HG03378 (cell line): ENCODE results near the gene TENM3.
"Not testable (repeated sequence)": the region's sequence is repeated elsewhere in the genome, so short reads cannot be mapped to it uniquely, and the experiment has no call there.

Source experiments
- ATAC-seq: cut with Tn5 transposase; IDR thresholded peaks from one replicate; pipeline ENCODE4 v1.9.1; 2021; ENCODE audit warnings: mild to moderate bottlenecking, moderate library complexity; ENCODE audit not compliant: unreplicated experiment

Gene TENM3

DNA sequence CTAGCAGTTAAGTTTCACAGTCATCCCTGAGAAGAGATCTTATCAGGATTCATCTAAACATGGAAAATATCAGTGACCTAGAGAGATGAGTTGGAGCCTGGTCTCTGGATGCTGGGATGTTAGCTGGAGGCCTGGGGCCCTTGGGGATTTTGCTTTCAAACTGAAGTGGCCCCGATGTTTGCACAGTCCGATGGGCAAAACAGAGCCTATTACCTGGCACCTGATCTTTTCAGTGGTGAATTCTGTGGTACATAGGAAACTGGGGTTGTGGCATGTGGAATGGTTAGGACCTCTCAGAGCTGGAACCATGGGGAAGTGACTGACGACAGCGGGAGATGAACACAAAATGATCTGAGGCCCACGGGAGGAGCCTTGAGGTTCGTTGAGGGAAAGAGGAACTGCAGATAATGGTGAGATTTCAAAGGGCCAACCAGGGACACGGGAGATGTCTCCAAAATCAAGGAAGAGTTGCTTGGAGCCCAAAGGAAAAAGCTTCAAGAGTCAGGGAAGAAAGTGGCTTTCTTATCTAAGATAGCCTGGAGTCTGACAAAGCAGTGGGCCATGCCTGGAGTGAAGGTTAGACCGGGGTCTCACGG, 17.8 kb upstream of the TENM3 start:
- no peak for ATAC-seq

DNA sequence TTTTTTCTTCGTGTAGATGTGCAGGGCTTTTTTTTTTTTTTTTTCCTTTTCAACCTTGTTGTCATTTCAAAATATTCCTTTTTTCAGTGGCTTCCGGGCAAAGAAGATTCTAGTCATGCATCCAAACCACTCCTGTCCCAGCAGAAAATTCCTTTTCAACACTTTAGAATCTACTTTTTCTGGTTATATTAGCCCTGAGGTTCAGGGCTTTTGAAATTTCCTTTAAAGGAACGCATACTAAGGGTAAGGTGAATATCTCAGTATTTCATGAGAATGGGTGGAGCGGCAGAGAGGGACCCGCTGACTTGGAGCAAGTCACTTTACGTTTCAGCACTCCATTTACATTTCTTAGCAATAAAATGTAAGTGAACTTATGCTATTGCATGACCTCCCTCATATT, 15.6 kb upstream of the TENM3 start:
- ATAC-seq: no peak

DNA sequence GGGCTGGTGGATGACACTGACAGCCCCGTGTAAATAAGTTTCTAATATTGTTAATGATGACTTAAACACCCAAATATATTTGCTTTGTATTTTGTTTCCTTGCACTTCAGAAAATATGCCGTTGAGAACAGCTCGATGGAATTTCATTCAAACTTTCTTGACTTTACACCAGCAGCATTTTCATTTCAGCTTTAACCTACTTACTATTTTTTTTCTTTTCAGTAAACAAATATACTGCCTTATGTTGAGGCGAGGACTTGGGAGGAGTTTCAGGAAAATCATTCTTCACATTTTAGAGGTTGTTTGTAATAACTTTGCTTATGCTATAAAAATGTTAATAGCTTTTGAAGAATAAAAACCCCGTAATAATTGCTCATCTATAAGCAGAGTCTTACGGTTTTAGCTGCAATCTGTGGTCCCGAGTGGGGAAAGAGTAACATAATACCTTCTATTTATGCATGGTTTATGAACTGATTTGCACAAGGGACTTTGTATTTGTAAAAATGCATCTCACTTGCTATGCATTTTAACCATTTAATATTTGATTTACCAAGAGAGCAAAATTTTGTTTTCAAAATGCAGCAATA, 14.1 kb upstream of the TENM3 start:
- no peak for ATAC-seq

DNA sequence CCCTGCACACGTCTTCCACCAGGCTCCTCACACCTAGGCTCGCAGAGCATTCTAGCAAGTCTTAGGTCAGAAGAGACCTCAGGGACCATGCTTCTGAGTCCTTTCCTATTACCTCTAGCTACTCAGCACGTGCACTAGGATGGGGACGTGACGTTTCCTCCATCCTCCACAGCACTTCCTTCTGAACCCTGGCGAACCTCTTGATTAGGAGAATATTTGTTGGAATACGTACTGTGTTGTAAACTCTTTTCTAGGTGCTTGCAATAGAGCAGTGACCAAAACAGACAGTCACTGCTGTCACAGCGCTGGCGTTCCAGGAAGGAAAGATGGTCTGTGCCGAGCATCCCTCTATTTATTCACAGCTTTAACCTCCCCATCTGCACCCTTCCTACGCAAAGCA, 12.9 kb upstream of the TENM3 start:
- no peak for ATAC-seq

DNA sequence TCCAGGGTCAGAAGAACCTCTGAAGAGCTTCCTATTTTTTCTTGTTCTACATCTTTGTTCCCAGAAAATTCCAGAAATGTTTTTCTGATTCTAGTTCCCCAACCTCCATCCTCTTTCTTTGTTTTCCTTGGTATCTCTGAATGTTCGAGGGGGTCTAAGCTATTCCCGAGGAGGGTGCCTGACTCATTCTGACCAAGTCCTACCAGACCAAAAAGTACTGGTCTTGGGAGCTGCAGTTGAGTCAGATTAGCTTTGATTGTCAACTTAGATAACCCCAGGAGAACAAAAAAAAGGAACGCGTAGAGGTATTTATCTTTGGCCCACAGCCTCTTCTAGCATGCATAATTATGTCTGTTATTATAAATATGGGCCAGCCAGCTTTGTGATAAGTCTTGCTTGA, 12.1 kb upstream of the TENM3 start:
- ATAC-seq: no peak

DNA sequence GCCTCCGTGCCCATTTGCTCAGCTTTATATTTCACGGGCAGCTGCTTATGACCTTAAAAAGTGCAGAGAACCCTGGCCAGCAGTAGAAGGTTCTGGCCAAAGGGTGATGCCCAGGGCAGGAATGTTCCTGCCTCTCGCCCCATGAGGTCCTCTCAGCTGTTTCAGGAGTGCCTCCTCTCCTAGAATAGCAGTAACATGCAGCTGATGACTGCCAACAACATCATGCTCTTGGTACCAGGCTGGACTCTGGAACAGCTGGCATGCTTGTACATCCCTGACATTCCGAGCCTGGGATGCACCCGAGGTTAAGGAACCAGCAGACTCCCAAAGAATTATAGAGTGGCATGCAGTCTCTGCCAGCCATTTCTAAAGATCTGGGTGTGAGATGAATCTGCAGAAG, 11.7 kb upstream of the TENM3 start:
- ATAC-seq: no peak

DNA sequence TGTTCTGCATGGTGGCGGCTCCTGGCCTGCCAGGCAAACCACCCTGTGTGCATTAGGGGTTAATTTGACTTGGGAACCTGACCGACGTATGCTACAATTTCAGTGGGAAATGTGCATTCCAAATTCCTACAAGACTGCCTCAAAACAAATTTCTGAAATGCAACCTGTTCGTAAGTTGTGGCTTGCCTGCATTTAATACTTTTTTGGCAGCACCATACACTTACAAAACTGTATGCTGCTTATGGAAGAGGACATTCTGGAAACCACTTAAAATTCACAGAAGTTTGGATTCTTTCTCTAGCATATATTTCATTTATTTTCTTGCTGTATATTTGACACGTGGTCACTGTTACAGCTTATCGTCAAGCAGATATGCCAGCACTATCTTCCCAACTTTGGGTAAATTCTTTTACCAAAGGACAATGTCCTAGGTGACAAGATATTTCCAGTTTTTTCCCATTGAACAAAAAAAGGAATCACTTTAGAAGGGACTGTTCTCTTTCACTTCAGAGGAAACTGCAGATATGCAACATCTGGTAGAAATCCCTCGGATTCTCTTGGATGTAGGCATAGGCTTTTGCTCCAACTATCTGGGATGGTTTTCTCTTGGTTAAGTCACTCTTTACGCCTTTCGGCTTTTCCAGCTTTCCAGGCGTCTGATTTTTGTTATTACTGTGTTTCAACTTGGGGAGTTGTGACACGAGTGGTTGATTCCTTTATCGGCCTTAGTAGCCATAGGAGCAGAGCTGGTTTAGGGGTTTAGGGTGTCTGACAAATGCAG, 9.7 kb upstream of the TENM3 start:
- no peak for ATAC-seq

DNA sequence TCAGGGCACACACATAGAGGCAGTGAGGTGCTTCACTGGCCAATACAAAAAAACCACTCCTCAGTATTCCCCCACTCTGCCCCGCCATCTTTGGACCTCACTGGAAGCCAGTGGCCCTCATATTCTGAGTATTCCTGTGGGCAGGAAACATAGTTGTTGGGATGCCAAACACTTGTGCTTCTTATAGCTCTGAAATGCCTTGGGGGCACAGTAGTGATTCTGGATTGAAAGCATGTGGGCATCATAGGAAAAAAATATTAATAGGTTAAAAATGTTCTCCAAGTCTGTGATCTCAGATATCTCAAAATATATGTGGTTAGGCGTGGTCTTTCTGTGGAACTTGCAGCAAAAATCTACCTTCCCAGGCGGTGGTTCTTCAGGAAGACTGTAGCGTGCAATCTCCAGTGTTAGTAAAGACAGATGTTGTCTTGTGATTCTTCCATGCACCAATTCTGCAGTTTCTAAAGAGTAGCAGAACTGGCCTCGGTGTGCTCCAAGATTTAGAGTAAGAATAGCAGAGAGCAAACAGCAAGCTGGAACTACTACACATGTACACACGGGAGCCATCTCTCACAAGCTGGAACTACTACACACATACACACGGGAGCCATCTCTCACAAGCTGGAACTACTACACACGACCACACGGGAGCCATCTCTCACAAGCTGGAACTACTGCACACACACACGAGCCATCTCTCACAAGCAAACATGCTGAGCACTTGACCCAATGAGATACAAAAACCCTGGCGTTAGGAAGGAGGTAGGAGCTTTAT, 8.0 kb upstream of the TENM3 start:
- no peak for ATAC-seq

DNA sequence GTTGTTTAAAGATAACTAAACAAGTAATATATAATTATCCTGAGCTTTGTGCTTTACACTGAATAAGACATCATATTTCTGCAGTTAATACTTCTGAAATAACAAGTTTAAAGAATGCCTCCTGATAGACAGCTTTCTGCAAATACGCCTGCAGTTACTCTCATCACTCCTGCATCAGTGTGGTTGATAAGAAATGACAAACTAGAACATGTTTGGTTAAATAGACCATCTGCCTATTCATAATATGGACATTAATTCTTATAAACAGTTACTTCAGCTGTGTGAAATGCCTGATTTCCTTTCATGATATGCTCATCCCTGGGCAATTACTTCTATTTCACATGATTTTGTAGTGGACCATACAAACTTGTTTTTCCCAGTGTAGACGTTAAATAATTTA, 7.0 kb upstream of the TENM3 start:
- ATAC-seq: no peak

DNA sequence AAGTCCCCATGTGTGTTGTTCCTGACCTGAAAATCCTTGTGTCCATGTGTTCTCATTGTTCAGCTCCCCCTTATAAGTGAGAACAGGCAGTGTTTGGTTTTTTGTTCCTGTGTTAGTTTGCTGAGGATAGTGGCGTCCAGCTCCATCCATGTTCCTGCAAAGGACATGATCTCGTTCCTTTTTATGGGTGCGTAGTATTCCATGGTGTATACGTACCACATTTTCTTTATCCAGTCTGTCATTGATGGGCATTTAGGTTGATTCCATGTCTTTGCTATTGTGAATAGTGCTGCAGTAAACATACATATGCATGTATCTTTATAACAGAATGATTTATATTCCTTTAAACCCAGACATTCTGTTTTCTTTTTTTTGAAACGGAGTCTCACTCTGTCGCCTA, 6.2 kb upstream of the TENM3 start:
- not testable (repeated sequence) for ATAC-seq

DNA sequence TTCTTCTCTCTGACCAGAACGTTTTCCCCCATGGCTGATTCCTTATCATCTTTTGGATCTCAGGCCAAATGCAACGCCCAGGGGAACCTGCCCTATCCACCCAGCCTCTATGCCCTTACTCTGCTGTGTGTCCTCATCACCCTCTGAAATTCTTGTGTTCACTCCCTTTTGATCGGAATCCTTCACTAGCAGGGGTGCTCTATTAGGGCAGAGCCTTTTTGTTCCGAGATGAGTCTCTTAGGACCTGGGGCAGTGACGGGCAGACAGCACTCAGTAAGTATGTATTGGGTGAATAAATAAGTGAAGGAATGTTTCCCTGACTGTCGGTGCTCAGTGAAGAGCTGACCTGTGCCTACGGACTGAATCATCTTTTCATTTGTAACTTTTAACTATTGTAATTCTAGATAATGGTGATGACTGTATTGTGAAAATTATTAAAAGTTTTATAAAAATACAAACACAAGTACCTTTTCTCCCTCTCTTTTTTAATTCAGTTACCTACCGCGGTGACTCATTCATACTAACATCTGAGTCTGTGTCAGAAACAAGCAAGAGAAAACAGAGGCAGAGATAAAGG, 4.8 kb upstream of the TENM3 start:
- ATAC-seq: no peak

DNA sequence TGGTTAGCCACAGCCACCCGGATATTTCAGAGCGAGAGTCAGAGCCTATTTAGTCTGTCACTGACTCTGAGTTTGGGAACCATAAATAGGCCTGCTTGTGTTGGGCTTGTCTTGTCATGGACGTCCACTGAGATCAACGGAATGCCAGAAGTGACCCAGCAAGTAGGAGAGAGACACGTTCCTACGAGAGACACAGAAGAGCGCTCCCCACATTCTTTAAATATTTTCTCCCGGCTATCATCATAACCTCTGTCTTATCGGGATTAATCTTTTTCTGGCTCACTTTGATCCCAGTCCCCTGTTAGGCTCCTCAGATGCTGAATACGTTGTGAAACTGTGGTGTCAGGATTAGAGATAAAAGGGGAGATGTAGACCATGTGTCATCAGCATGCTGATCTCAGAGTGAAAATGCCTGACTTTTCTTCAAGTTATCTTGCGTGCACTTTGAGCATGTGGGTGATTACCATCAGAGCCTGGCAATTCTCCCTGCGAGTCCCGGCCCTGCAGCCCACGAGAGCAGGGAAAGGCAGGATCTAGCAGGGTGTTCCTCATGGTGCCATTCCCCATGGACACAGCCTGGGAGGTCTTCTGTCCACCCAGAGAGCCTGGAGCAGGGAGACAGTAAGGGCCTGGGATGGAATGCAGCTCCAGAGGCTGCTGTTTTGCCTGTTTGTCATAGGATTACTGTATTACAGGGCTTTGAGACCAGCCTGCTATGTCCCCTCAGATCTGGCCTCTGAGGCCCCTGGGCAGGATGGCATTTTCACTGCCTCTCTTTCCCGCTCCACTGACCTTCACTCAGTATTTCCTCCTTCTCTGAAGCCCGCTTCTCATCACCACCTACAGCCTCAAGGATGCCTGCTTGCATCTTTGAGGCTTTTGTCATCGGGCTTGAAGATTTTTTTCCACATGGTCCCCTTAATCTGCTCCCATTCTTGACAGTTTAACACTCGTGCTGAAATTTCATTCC, 2.8 kb upstream of the TENM3 start:
- no peak for ATAC-seq

DNA sequence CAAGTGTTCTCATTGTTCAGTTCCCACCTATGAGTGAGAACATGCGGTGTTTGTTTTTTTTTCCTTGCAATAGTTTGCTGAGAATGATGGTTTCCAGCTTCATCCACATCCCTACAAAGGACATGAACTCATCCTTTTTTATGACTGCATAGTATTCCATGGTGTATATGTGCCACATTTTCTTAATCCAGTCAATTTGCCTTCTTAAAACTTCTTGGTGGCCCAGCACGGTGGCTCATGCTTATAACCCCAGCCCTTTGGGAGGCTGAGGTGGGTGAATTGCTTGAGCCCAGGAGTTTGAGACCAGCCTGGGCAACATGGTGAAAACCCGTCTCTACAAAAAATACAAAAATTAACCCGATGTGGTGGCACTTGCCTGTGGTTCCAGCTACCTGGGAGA, 942 bp upstream of the TENM3 start:
- not testable (repeated sequence) for ATAC-seq

DNA sequence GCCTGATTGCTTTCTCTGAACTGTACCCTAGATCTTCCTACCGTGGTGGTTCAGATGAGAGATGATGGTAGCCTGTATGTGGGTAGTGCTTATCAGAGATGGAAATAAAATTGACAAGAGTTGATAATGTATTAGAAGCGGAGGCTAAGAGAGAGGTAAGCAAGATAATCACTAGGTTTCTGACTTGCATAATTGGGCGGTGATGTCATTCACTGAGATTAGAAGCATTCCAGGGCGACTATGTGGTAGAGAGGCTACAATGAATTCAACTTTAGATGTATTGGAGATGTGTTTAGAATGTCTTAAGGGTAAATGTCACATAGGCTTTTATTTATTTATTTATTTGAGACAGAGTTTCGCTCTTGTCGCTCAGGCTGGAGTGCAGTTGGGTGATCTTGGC, 415 bp upstream of the TENM3 start:
- no peak for ATAC-seq

DNA sequence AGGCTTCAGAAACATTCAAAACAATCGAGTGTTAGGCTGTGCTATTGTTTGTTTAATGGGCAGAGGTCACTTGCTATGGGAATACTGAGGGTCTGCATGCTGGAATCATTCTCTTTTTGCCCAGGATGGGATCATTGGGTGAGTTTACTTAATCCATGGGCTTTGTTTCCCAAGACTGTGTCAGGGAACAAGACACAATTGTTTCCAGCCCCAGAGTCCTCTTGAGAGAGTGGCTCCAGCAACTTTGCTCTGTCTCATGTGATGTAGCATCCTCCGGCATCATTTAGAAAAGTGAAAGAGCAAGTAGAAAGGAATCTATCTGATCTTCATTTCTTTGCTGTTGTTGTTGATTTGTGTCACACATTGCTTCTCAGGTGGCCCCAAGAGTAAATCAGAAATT, 1.8 kb downstream of the TENM3 start:
- ATAC-seq: no peak

DNA sequence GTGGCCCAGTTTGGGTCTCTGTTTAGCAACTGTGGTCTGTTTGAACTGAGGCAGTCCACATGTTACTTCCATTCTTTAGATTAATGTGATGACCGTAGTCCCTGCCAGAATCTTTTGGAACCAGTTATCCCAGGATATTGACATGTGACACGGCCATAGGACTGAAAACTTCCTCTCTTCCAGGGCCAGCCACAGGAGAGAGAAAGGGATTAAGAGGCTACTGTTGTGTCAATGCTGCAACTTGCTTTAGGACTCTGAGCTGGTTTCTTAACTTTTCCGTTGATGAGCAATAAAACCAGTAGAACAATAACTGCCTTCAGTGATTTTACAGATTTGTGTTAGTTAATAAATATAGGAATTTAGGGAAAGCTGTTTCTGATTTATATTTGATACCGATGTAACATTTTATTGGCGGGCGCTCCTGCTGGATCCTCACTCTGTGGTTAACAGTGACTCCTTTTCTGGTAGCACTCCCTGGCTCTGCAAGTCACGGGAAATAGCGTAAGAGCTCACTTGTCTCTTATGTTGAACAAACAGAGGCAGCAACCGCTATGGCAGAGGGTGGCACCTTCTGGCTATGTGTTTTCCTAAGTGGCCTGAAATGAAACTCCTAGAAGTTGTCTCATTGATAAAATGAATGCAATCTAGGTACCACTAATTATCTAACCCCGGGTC, 2.5 kb downstream of the TENM3 start:
- no peak for ATAC-seq

DNA sequence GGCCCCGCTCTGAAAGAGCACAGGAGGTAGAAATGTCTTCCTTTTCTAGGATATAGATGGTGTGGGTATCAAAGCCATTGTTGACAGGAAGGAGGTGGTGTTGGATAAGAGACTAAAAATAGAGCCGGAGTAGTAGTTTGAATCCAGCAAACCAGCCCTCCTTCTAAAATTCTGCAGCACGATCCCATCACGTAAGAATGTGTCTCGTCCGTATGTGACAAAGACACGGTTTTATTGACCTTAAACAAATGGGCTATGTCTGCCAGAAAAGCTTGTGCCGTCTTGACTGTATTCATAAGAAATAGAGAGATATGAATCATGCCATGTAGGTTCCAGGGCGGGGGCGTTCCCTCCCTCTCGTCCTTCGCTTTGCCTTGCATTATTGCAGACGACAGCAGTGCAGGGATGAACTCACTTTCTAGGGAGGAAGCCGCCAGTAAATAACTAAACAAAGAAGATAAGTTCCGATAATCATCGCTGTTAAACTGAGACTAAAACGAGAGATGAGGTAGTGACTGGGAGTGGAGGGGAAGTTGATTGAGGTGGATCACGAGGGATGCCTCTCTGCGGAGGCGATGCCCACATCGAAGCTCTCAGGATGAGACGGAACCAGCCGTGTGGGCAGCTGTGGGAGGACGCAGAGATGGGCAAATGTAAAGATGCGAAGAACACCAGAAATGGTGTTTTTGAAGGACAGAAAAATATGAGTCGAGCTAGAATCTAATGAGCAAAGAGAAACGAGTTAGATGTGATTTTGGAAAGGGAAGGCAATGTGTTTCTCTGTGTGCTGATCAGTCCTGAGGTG, 3.4 kb downstream of the TENM3 start:
- no peak for ATAC-seq

DNA sequence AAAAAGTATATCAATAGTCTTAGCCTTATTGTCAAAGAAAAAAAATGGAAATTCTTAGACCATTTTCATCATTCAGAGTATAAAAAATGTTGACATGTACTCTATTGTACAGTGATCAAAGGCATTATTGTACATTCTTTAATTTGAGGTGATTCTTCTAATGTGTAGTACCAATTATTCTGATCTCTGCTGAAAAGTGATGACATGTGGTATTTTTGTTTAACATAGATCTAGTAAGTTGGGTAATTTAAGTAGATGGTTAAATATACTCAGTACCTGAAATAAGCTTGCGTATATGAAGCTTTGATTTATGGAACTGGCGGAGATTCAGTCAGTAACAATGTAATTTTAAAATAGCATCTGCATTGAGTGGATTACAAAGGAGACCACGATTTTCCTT, 5.1 kb downstream of the TENM3 start:
- no peak for ATAC-seq

DNA sequence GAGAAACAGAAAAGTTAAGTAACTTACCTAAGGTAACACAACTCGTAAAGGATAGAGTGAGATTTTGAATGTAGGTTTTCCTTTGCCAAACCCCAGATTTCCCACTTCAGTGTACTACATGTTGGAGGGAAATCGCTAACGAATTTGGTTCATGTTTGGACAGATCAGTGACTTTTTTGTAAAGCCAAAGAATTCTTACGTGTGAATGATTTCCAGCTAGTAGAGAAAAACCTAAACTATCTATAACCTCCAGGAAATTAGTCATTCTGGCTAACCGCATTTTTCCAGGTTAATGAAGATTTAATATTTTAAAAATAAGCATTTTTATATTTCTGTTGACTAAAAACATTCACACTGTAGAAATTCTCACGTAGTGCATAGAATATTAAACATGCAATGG, 7.2 kb downstream of the TENM3 start:
- ATAC-seq: no peak
